Measurements from ENCODE around the gene EPHB1. TPM values are rescaled to one million over a fixed set of nuclear protein-coding genes. Genes with fewer than 3 reads are reported as not detected.

The EPHB1 gene
- total RNA-seq, 4 donors from 2014 or later, result 1.00 to 8.9 (median 4.5) TPM

GRCh38 chr3:134755821-134756220, 39.2 kb upstream of the EPHB1 start:
- H3K27ac ChIP-seq, result no peak overlapping the region
- TF ChIP-seq POLR2A (IDR thresholded peaks at IDR 0.05), result no peak
- no peak for TF ChIP-seq CTCF (IDR thresholded peaks at IDR 0.05 in 4 of 5, conservative IDR thresholded peaks at IDR 0.05 in 1 of 5)
- DNase-seq (no peak), ATAC-seq (no peak)
- no peaks in the 10 kb centered on the region for H3K27me3 ChIP-seq
- H3K4me1 ChIP-seq, result peaks cover 12 to 18% of the 10 kb centered on the region in 2 donors
- no peaks in the 10 kb centered on the region for H3K36me3 ChIP-seq
- intact Hi-C loops (cut with DNase I; ENCODE audit: low total_unique reads), result loop anchor here (1.0 to 10.0 kb wide), 3 partner anchors 61 to 155 kb away; partner anchors contain the start of gene KY
- H3K4me3 ChIP-seq, result no peak overlapping the region
- in situ Hi-C loops (cut with MboI; ENCODE audit: low sequenced_read_pairs in 4 of 4), result loop anchor here in 2 of 4 donors (10.0 kb wide), 2 partner anchors 151 to 161 kb away; no protein-coding TSS in a partner anchor
- H3K9me3 ChIP-seq, result no peaks in the 10 kb centered on the region

GRCh38 chr3:134757549-134758069, 37.5 kb upstream of the EPHB1 start:
- intact Hi-C loops (cut with DNase I; ENCODE audit: low total_unique reads), result loop anchor here (10.0 kb wide), 1 partner anchor 63 kb away; no protein-coding TSS in a partner anchor
- no peak for ATAC-seq

GRCh38 chr3:134761213-134761612, 33.8 kb upstream of the EPHB1 start:
- in situ Hi-C loops (cut with MboI; ENCODE audit: low sequenced_read_pairs in 4 of 4) (no loop called here), intact Hi-C loops (cut with DNase I; ENCODE audit: low total_unique reads) (no loop called here)
- H3K27me3 ChIP-seq, result no peaks in the 10 kb centered on the region
- peaks cover 0 to 3% of the 10 kb centered on the region in 2 donors for H3K4me1 ChIP-seq
- ATAC-seq, result no peak
- no peak overlapping the region for H3K4me3 ChIP-seq
- TF ChIP-seq CTCF (IDR thresholded peaks at IDR 0.05 in 4 of 5, conservative IDR thresholded peaks at IDR 0.05 in 1 of 5) (no peak), POLR2A (IDR thresholded peaks at IDR 0.05) (no peak)
- no peaks in the 10 kb centered on the region for H3K9me3 ChIP-seq
- DNase-seq, result no peak
- H3K36me3 ChIP-seq, result no peaks in the 10 kb centered on the region
- no peak overlapping the region for H3K27ac ChIP-seq

More at GRCh38 chr3:134757549-134758069, 37.5 kb upstream of the EPHB1 start:
- Histone ChIP-seq H3K27ac (no peak overlapping the region), H3K4me3 (no peak overlapping the region), H3K27me3 (no peaks in the 10 kb centered on the region), H3K36me3 (no peaks in the 10 kb centered on the region), H3K4me1 (peaks cover 7 to 14% of the 10 kb centered on the region in 2 donors), H3K9me3 (no peaks in the 10 kb centered on the region)
- in situ Hi-C loops (cut with MboI; ENCODE audit: low sequenced_read_pairs in 4 of 4), result loop anchor here in 2 of 4 donors (10.0 kb wide), 2 partner anchors 153 to 163 kb away; no protein-coding TSS in a partner anchor
- no peak for TF ChIP-seq POLR2A (IDR thresholded peaks at IDR 0.05)
- TF ChIP-seq CTCF (IDR thresholded peaks at IDR 0.05 in 4 of 5, conservative IDR thresholded peaks at IDR 0.05 in 1 of 5), result no peak
- DNase-seq, result no peak

GRCh38 chr3:134762016-134762415, 33.0 kb upstream of the EPHB1 start:
- Histone ChIP-seq H3K4me1 (peaks cover 0 to 3% of the 10 kb centered on the region in 2 donors), H3K4me3 (no peak overlapping the region), H3K27ac (no peak overlapping the region), H3K9me3 (no peaks in the 10 kb centered on the region), H3K27me3 (no peaks in the 10 kb centered on the region), H3K36me3 (no peaks in the 10 kb centered on the region)
- DNase-seq (no peak), ATAC-seq (no peak)
- TF ChIP-seq POLR2A (IDR thresholded peaks at IDR 0.05), result no peak
- TF ChIP-seq CTCF (IDR thresholded peaks at IDR 0.05 in 4 of 5, conservative IDR thresholded peaks at IDR 0.05 in 1 of 5), result no peak
- intact Hi-C loops (cut with DNase I; ENCODE audit: low total_unique reads) (no loop called here), in situ Hi-C loops (cut with MboI; ENCODE audit: low sequenced_read_pairs in 4 of 4) (no loop called here)
